ENCODE results near the gene CST7. TPM values are rescaled to one million over a fixed set of nuclear protein-coding genes. Genes with fewer than 3 reads are reported as not detected.

Gene CST7
- total RNA-seq, 1 experiment from 2014 or later, result not detected

DNA sequence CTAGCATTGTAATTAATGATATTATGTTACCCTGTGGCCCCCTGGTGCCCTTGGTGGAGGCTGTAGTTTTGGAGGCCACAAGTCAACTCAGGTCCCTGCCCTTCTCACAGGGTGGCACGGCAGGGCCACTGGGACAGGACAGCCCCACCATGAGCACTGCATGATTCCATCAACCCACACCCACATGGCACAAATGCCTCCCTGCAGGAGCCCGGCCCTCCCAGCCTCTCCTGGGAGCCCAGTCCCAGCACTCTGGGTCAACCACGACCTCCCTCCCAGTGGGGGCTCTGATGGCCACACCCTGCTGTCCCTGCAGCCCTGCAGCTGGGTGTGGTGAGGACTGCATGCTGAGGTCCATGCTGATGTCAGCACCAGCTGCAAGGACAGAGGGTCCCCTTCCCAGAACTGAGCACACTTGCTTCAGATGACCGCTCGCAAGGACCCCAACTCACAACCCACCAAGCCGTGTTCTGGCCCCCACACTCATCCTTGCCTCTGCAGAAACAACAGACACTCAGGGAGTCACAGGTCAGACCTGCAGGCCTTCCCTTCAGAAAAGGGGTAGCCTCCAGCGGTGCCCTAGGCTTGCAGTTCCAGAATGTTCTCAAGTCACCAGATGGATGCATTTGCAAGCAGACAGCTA is 15.7 kb upstream of the CST7 start:
- Histone ChIP-seq H3K4me1 (ENCODE audit: insufficient read depth, low read length) (peaks cover 40% of the 10 kb centered on the region), H3K27me3 (ENCODE audit: low read length) (no peaks in the 10 kb centered on the region), H3K9me2 (replicated peaks; ENCODE audit: low read length) (no peaks in the 10 kb centered on the region), H3K4me3 (ENCODE audit: low read length) (no peak overlapping the region), H4K20me1 (ENCODE audit: low read length) (no peaks in the 10 kb centered on the region), H3K79me2 (ENCODE audit: low read length) (no peaks in the 10 kb centered on the region), H3K4me2 (ENCODE audit: low read length) (no peak overlapping the region), H3K9me3 (ENCODE audit: low read length) (no peaks in the 10 kb centered on the region), H3K27ac (ENCODE audit: low read length) (no peak overlapping the region), H3F3A (ENCODE audit: low read length, unreplicated experiment) (no peaks in the 10 kb centered on the region), H3K36me3 (ENCODE audit: low read depth, low read length) (no peaks in the 10 kb centered on the region), H2AFZ (ENCODE audit: low read length) (no peak overlapping the region), H3K9ac (ENCODE audit: low read length) (no peak overlapping the region)
- intact Hi-C loops (cut with micrococcal nuclease), result loop anchor here (5.0 kb wide), 2 partner anchors 59 to 134 kb away; partner anchors contain the start of gene APMAP
- ChIA-PET CTCF (no interaction called here), POLR2A (ENCODE audit: unreplicated experiment) (no interaction called here)
- TF ChIP-seq EZH2phosphoT487 (IDR thresholded peaks at IDR 0.05; ENCODE audit: borderline replicate concordance, low read length) (no peak), EZH2 (IDR thresholded peaks at IDR 0.05; ENCODE audit: low read length, unreplicated experiment) (no peak)
- TF ChIP-seq, protein P1, sequence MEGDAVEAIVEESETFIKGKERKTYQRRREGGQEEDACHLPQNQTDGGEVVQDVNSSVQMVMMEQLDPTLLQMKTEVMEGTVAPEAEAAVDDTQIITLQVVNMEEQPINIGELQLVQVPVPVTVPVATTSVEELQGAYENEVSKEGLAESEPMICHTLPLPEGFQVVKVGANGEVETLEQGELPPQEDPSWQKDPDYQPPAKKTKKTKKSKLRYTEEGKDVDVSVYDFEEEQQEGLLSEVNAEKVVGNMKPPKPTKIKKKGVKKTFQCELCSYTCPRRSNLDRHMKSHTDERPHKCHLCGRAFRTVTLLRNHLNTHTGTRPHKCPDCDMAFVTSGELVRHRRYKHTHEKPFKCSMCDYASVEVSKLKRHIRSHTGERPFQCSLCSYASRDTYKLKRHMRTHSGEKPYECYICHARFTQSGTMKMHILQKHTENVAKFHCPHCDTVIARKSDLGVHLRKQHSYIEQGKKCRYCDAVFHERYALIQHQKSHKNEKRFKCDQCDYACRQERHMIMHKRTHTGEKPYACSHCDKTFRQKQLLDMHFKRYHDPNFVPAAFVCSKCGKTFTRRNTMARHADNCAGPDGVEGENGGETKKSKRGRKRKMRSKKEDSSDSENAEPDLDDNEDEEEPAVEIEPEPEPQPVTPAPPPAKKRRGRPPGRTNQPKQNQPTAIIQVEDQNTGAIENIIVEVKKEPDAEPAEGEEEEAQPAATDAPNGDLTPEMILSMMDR (conservative IDR thresholded peaks at IDR 0.05; ENCODE audit: low read depth, low read length), result no peak
- no peak for DNase-seq
- no TSS peak for BruUV-seq (replicated peaks)
- ATAC-seq, result no peak

DNA sequence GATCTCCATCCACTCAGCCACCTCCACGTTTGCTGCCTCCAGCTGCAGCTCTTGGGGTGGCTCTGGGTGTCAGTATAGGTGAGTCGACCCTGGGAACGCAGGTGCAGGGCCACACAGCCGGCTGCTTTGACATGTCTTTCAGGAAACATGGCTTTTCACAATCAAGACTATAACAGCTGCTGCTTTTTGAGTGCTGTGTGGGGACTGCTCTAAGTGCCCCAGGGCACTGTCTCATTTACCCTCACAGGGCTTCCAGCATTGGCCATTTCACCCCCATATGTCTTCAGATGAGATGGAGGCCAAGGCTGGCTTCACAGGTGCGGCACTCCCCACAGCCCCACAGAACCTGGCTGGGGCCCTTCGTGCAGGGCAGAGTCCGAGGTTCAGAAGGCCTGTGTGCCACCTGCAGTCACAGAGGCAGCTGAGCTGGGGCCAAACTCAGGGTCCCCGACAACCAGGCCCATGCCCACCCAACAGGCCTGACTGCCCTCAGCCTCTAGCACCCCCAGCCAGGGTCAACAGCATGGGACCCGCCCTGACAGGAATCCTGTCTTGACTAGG is 14.9 kb upstream of the CST7 start:
- Histone ChIP-seq H3K4me1 (ENCODE audit: insufficient read depth, low read length) (peaks cover 39% of the 10 kb centered on the region), H3K36me3 (ENCODE audit: low read depth, low read length) (no peaks in the 10 kb centered on the region), H3K79me2 (ENCODE audit: low read length) (no peaks in the 10 kb centered on the region), H4K20me1 (ENCODE audit: low read length) (no peaks in the 10 kb centered on the region), H3K4me3 (ENCODE audit: low read length) (no peak overlapping the region), H3K9me2 (replicated peaks; ENCODE audit: low read length) (no peaks in the 10 kb centered on the region), H3K27me3 (ENCODE audit: low read length) (no peaks in the 10 kb centered on the region), H3K27ac (ENCODE audit: low read length) (no peak overlapping the region), H2AFZ (ENCODE audit: low read length) (no peak overlapping the region), H3K4me2 (ENCODE audit: low read length) (no peak overlapping the region), H3F3A (ENCODE audit: low read length, unreplicated experiment) (no peaks in the 10 kb centered on the region), H3K9me3 (ENCODE audit: low read length) (no peaks in the 10 kb centered on the region), H3K9ac (ENCODE audit: low read length) (no peak overlapping the region)
- intact Hi-C loops (cut with micrococcal nuclease), result loop anchor here (5.0 kb wide), 2 partner anchors 58 to 133 kb away; partner anchors contain the start of gene APMAP
- BruUV-seq (replicated peaks), result no TSS peak
- TF ChIP-seq EZH2phosphoT487 (IDR thresholded peaks at IDR 0.05; ENCODE audit: borderline replicate concordance, low read length) (no peak), EZH2 (IDR thresholded peaks at IDR 0.05; ENCODE audit: low read length, unreplicated experiment) (no peak)
- TF ChIP-seq, protein P1 (conservative IDR thresholded peaks at IDR 0.05; ENCODE audit: low read depth, low read length), result no peak
- DNase-seq (no peak), ATAC-seq (no peak)
- CTCF ChIA-PET, result no interaction called here
- POLR2A ChIA-PET (ENCODE audit: unreplicated experiment), result no interaction called here

DNA sequence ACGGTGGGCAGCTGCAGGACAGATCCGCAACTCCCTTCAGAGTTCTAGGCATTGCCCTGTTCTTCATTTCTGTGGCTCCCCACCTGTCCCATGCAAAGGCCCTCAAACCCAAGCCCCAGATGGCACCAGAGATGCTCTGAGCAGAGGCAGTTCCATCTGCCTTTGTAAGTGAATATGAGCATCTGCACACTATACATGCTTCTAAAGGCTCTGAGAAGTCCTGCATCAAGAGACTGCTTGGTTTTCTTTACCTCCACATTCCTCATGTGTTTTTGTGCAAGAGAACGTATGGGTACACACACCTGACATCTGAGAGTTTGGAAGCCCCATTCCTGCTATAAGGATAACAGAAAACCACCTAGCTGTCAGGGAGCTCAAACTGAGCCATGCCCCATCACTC is 14.4 kb upstream of the CST7 start:
- TF ChIP-seq EZH2 (IDR thresholded peaks at IDR 0.05; ENCODE audit: low read length, unreplicated experiment) (no peak), EZH2phosphoT487 (IDR thresholded peaks at IDR 0.05; ENCODE audit: borderline replicate concordance, low read length) (no peak)
- TF ChIP-seq, protein P1 (conservative IDR thresholded peaks at IDR 0.05; ENCODE audit: low read depth, low read length), result no peak
- H3K27me3 ChIP-seq (ENCODE audit: low read length), result no peaks in the 10 kb centered on the region
- no peak overlapping the region for H2AFZ ChIP-seq (ENCODE audit: low read length)
- no peaks in the 10 kb centered on the region for H3K9me3 ChIP-seq (ENCODE audit: low read length)
- no peak overlapping the region for H3K4me2 ChIP-seq (ENCODE audit: low read length)
- no peaks in the 10 kb centered on the region for H3K9me2 ChIP-seq (replicated peaks; ENCODE audit: low read length)
- DNase-seq, result no peak
- H3K27ac ChIP-seq (ENCODE audit: low read length), result no peak overlapping the region
- ChIA-PET POLR2A (ENCODE audit: unreplicated experiment) (no interaction called here), CTCF (no interaction called here)
- no peaks in the 10 kb centered on the region for H3K36me3 ChIP-seq (ENCODE audit: low read depth, low read length)
- no peak overlapping the region for H3K4me3 ChIP-seq (ENCODE audit: low read length)
- BruUV-seq (replicated peaks), result no TSS peak
- H3F3A ChIP-seq (ENCODE audit: low read length, unreplicated experiment), result no peaks in the 10 kb centered on the region
- H4K20me1 ChIP-seq (ENCODE audit: low read length), result no peaks in the 10 kb centered on the region
- no peak for ATAC-seq
- H3K9ac ChIP-seq (ENCODE audit: low read length), result no peak overlapping the region
- no peaks in the 10 kb centered on the region for H3K79me2 ChIP-seq (ENCODE audit: low read length)
- H3K4me1 ChIP-seq (ENCODE audit: insufficient read depth, low read length), result peaks cover 34% of the 10 kb centered on the region
- intact Hi-C loops (cut with micrococcal nuclease), result loop anchor here (5.0 kb wide), 2 partner anchors 58 to 133 kb away; partner anchors contain the start of gene APMAP
